T-helper 1 cell treated with Interleukin-12 subunit alpha and Interleukin-12 subunit beta and Interleukin-4 antibody, amounts not matched to agents 30 ng/mL and 1 ng/mL, for 36 hours (primary cell): ENCODE results near the gene DPT. TPM values are rescaled to one million over a fixed set of nuclear protein-coding genes. Genes with fewer than 3 reads are reported as not detected.

Experiments used
- intact Hi-C: fragments of 100-400 bp; cut with micrococcal nuclease; formaldehyde crosslinking; loops from one replicate; pipeline ENCODE4 v1.15.1; 2024
- total RNA-seq: library from RNA; stranded (reverse); gene quantifications from 2 replicates; pipeline ENCODE4 v1.2.3, GENCODE V29; 2022

DPT gene
- total RNA-seq, 1 donor from 2014 or later = not detected

GRCh38 chr1:168671782-168672181 is 57.2 kb downstream of the DPT start:
- intact Hi-C loops = no loop called here

GRCh38 chr1:168665975-168666374 is 63.0 kb downstream of the DPT start:
- intact Hi-C loops = no loop called here

DNA sequence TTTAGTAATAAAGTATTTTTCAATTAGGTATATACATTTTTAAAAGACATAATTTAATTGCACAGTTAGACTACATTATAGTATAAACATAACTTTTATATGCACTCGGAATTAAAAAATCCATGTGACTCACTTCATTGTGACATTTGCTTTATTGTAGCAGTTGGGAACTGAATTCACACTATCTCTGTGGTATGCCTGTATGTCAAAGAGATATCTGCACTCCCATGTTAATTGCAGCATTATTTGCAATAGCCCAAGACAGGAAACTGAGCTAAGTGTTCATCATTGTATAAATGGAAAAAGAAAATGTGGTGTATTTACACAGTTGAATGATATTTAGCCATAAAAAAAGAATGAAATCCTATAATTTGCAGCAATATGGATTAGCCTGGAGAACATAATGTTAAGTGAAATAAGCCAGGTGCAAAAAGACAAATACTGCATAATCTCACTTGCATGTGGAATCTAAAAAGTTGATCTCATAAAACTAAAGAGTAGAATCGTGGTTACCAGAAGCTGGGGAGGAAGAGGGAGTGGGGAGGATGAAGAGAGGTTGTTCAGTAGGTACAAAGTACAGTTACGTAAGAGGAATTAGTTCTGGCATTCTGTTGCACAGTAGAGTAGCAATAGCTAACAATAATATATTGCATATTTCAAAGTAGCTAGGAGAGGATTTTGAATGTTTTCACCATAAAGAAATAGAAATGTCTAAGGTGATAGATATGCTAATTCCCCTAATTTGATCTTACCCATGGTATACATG is 64.8 kb downstream of the DPT start:
- intact Hi-C loops = no loop called here

DNA sequence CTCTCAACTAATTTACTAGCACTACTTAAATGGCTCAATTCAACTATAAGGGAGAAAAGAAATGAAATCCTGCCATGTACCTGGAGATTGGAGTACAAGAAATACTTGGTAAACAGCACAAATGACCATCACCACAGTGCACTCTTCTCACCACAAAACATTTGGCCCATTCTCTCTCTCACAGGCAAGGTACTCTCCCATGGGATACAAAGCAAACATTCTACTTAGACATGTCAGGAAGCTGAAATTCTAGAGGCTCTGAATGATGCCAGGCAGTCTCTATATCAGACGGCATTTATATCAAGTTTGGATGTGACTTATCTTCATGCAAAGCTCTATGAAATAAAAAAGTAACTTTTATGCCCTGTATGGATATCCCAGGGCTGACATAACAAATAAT is 72.5 kb downstream of the DPT start:
- intact Hi-C loops = no loop called here

- intact Hi-C loops = no loop called here
These were observed 74.6 kb downstream of the DPT start for GRCh38 chr1:168654198-168654915.

DNA sequence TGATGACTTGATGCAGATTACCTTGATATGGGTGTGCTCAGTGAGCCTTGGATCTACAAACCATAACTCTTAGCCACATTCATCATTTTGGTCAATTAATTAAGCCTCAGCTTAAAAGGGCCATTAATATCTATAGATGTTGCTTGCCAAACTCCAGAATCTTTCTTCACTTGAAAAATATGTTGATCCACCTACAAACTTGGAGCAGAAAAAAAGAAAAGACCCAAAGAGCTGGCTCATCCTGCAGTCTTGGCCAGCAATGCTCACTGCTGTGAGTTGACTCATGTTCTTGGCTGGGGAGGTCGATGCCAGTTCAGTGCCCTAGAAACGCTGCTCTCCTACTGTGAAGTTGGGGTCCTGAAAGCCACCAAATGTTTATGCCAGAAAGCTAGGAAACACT is 75.4 kb downstream of the DPT start:
- intact Hi-C loops = no loop called here

DNA sequence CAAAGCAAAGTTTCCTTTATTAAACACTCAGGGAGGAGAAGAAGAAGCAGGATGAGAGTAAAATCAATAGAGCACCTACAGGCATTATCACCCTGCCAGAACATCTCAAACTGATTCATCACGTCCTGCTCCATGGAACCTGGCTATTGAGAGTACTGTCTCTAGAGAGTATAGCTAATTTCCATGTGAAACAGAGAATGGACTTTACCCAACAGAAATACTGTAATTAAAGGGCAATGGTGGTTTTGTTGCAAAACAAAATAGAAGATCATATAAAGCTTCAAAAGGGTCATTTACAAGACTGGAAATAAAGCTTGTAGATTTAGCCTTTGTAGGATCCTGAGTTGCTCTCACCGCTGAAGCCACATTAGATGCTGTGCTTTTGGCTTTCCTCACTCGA is 83.3 kb downstream of the DPT start:
- intact Hi-C loops = no loop called here

Other genes with a start within 250 kb of the DPT start
- gene XCL2, start 185.2 kb downstream of the DPT start, total RNA-seq = 4.1 and 8.9 TPM in 2 replicates
- gene XCL1, start 152.6 kb downstream of the DPT start, total RNA-seq = 2.6 and 4.1 TPM in 2 replicates